Body of pancreas (tissue), 4 donors: Measurements from ENCODE around the gene HSF5.

ENCODE experiments used
- CTCF ChIP-seq, 7 experiments: fragments of 450-650 bp in 4 of 7; fragments of 200-600 bp in 3 of 7; sonication (generic) in 3 of 7; IDR thresholded peaks; one replicate each; pipeline ENCODE4 v1.5.1; 2016 to 2019; ENCODE audit warnings: antibody characterized with exemption in 7 of 7
- POLR2A ChIP-seq, 3 donors: fragments of 450-650 bp; IDR thresholded peaks; one replicate each; pipeline ENCODE4 v1.6.1; 2016; ENCODE audit warnings: antibody characterized with exemption in 3 of 3, mild to moderate bottlenecking in 2 of 3

GRCh38 chr17:58535431-58535830, 47.2 kb upstream of the HSF5 start:
- TF ChIP-seq CTCF (IDR thresholded peaks at IDR 0.05) (no peak), POLR2A (IDR thresholded peaks at IDR 0.05) (no peak)
